PC-3 (cell line): ENCODE measurements around the gene PDHB. TPM values are rescaled to one million over a fixed set of nuclear protein-coding genes. Genes with fewer than 3 reads are reported as not detected.

Source experiments
- ATAC-seq: fragments of 200-7000 bp; cut with Tn5 transposase; 2 replicates; pipeline ENCODE4 v1.9.1; 2020; ENCODE audit warnings: mild to moderate bottlenecking, moderate library complexity
- BruUV-seq: library from RNA; stranded (reverse); fragments of 400-500 nt; replicated peaks from 2 replicates; lab custom pipeline; 2021; lab: Mats Ljungman, UMichigan
- CTCF ChIA-PET: fragments of 300-600 bp; sonication (Branson Sonifier 250); formaldehyde crosslinking; loops from one replicate; lab custom pipeline; 2022; ENCODE audit warnings: antibody characterized with exemption; lab: Charles Lee
- POLR2A ChIA-PET: fragments of 300-600 bp; sonication (Branson Sonifier 250); formaldehyde crosslinking; loops from one replicate; lab custom pipeline; 2022; ENCODE audit warnings: antibody characterized with exemption; ENCODE audit not compliant: unreplicated experiment; lab: Charles Lee
- DNase-seq: peaks from one replicate; pipeline ENCODE4 v3.0.0-alpha.2; 2015
- H2AFZ ChIP-seq: fragments of 300-600 bp; sonication (generic); 2 replicates; pipeline ENCODE4 v1.6.0; 2016; ENCODE audit warnings: antibody characterized with exemption, low read length
- H3F3A ChIP-seq: fragments of 300-600 bp; sonication (generic); one replicate; pipeline ENCODE4 v1.6.0; 2017; ENCODE audit warnings: antibody characterized with exemption, low read length, control low read depth, mild to moderate bottlenecking; ENCODE audit not compliant: unreplicated experiment
- H3K27ac ChIP-seq: fragments of 300-600 bp; sonication (generic); 2 replicates; pipeline ENCODE4 v1.5.1; 2016; ENCODE audit warnings: mild to moderate bottlenecking, low read length
- H3K27me3 ChIP-seq: fragments of 300-600 bp; sonication (generic); 2 replicates; pipeline ENCODE4 v1.6.1; 2016; ENCODE audit warnings: low read length, mixed read lengths
- H3K36me3 ChIP-seq: fragments of 300-600 bp; sonication (generic); 2 replicates; pipeline ENCODE4 v1.6.1; 2016; ENCODE audit warnings: low read depth, mixed run types, low read length, mixed read lengths
- H3K4me1 ChIP-seq: fragments of 300-600 bp; sonication (generic); 2 replicates; pipeline ENCODE4 v1.5.1; 2016; ENCODE audit warnings: low read length; ENCODE audit not compliant: insufficient read depth
- H3K4me2 ChIP-seq: fragments of 300-600 bp; sonication (generic); 2 replicates; pipeline ENCODE4 v1.6.0; 2016; ENCODE audit warnings: low read length
- H3K4me3 ChIP-seq: fragments of 300-600 bp; sonication (generic); 2 replicates; pipeline ENCODE4 v1.5.1; 2016; ENCODE audit warnings: mild to moderate bottlenecking, low read length, mixed read lengths
- H3K79me2 ChIP-seq: fragments of 300-600 bp; sonication (generic); 2 replicates; pipeline ENCODE4 v1.6.1; 2017; ENCODE audit warnings: low read length, mixed read lengths
- H3K9ac ChIP-seq: fragments of 300-600 bp; sonication (generic); 2 replicates; pipeline ENCODE4 v1.6.0; 2016; ENCODE audit warnings: mild to moderate bottlenecking, low read length
- H3K9me2 ChIP-seq: fragments of 300-600 bp; sonication (generic); replicated peaks from 2 replicates; pipeline ENCODE4 v1.6.1; 2016; ENCODE audit warnings: mixed run types, low read length, mixed read lengths
- H3K9me3 ChIP-seq: fragments of 300-600 bp; sonication (generic); 2 replicates; pipeline ENCODE4 v1.6.1; 2016; ENCODE audit warnings: low read length, mixed read lengths
- H4K20me1 ChIP-seq: fragments of 300-600 bp; sonication (generic); 2 replicates; pipeline ENCODE4 v1.6.1; 2016; ENCODE audit warnings: low read length, mixed read lengths
- EZH2 ChIP-seq: fragments of 300-600 bp; sonication (generic); IDR thresholded peaks from one replicate; pipeline ENCODE4 v1.6.1; 2017; ENCODE audit warnings: antibody characterized with exemption, mild to moderate bottlenecking, low read length; ENCODE audit not compliant: unreplicated experiment
- EZH2phosphoT487 ChIP-seq: fragments of 300-600 bp; sonication (generic); IDR thresholded peaks from 2 replicates; pipeline ENCODE4 v1.6.1; 2018; ENCODE audit warnings: mild to moderate bottlenecking, antibody characterized with exemption, low read length, borderline replicate concordance
- intact Hi-C: fragments of 100-400 bp; cut with micrococcal nuclease; formaldehyde crosslinking; loops from 2 replicates; pipeline ENCODE4 v1.9.0; 2023
- total RNA-seq: library from RNA; depleted of rRNA; stranded (reverse); fragments of >200 nt; gene quantifications from 2 replicates; pipeline ENCODE4 v1.2.3, GENCODE V29; 2014
- TF ChIP-seq, protein P1 (sequence below): fragments of 300-600 bp; sonication (generic); conservative IDR thresholded peaks from 2 replicates; pipeline ENCODE4 v1.5.1; 2017; ENCODE audit warnings: antibody characterized with exemption, low read depth, mild to moderate bottlenecking, low read length

PDHB gene
- total RNA-seq, 1 experiment from 2014 or later, result 103 TPM

DNA sequence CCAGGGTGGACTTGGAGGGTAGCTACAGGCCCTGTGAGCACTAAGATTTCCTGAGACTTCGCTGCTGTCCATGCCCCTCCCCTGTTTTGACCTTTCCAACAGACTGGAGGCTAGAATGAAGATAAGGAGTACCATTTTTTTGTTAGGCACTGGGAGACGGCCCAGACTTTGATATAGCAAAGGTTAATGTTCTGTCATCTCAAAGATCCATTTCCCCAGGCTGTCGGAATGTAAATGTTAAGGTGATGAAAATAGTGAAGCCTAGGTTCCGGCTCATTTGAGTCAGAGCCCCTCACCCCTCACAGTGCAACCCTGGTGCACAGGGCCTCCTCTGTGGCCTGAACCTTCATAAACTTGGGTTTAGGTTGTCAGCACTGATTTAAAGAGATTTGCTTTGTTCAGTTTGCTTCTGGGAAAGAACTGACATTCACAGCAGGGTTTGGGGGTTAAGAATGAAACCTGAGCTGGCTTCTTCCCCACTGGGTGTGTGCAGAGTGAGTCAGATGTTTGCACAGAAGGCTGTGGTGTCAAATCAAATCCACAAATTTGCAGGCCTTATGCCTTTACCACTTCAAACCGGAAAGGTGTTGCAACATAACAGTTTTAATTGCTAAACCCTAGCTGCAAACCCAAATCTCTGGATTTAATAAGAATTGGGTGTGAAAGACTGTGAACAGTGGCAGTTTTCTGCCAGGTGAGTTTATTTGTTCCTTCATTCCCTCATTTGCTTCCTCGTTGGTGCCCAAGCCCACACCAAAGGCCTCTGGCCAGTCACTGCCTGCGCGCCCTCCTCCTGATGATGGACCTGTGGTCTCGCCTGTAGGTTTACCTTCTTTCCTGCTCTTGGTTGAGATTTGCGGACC lies 37.6 kb upstream of the PDHB start:
- ChIA-PET POLR2A (no interaction called here), CTCF (interaction anchor here (0.8 kb wide), 1 partner anchor 20 kb away, joined by 4 read pairs; the partner anchor contains the start of gene KCTD6)
- Histone ChIP-seq H3K9me2 (no peaks in the 10 kb centered on the region), H3K27me3 (no peaks in the 10 kb centered on the region), H3K4me1 (peaks cover 27% of the 10 kb centered on the region), H3K4me3 (peak overlapping the region; percentile 6; the same call in 1 of the 2 replicates), H3K79me2 (no peaks in the 10 kb centered on the region), H4K20me1 (no peaks in the 10 kb centered on the region), H3K4me2 (peak overlapping the region; percentile 72), H3F3A (peaks cover 6% of the 10 kb centered on the region), H3K27ac (peak overlapping the region; percentile 83), H3K36me3 (no peaks in the 10 kb centered on the region), H3K9ac (peak overlapping the region; percentile 54), H2AFZ (no peak overlapping the region), H3K9me3 (no peaks in the 10 kb centered on the region)
- TF ChIP-seq EZH2 (no peak), EZH2phosphoT487 (peak; percentile 82)
- TF ChIP-seq, protein P1, sequence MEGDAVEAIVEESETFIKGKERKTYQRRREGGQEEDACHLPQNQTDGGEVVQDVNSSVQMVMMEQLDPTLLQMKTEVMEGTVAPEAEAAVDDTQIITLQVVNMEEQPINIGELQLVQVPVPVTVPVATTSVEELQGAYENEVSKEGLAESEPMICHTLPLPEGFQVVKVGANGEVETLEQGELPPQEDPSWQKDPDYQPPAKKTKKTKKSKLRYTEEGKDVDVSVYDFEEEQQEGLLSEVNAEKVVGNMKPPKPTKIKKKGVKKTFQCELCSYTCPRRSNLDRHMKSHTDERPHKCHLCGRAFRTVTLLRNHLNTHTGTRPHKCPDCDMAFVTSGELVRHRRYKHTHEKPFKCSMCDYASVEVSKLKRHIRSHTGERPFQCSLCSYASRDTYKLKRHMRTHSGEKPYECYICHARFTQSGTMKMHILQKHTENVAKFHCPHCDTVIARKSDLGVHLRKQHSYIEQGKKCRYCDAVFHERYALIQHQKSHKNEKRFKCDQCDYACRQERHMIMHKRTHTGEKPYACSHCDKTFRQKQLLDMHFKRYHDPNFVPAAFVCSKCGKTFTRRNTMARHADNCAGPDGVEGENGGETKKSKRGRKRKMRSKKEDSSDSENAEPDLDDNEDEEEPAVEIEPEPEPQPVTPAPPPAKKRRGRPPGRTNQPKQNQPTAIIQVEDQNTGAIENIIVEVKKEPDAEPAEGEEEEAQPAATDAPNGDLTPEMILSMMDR, result no peak
- DNase-seq, result peak; percentile 97
- BruUV-seq, result no TSS peak
- peak; percentile 98 for ATAC-seq
- intact Hi-C loops, result loop anchor here (1.0 to 2.0 kb wide), 3 partner anchors 20 to 62 kb away; no protein-coding TSS in a partner anchor

DNA sequence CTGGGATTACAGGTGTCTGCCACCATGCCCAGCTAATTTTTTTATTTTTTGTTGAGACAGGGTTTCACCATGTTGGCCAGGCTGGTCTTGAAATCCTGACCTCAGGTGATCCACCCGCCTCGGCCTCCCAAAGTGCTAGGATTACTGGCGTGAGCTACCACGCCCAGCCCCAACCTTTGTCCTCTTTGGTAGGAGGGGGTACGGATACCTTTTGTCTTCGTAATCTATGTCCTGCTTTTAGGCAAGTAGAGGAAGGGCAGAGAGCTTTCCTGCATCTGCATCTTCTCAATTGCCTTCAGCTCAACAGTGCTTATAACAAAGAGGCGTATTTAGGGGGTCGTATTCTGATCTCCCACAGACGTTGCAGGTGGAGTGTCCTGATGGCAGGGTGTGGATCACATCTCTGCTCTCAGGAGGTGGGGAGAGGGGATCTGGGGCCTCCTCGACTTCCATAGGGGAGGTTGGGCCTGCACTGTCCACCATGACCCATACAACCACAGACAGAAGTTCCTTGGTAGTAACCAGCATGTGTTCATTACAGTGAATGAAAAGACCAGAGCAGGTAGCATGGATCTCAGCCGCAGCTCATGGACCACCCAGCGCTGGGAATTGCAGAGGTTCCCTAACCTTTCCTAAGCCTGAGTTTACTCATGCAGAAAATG lies 36.9 kb upstream of the PDHB start:
- Histone ChIP-seq H3K36me3 (no peaks in the 10 kb centered on the region), H3K9me2 (no peaks in the 10 kb centered on the region), H3F3A (peaks cover 6% of the 10 kb centered on the region), H2AFZ (no peak overlapping the region), H3K79me2 (no peaks in the 10 kb centered on the region), H3K9ac (peak overlapping the region; percentile 54), H3K27me3 (no peaks in the 10 kb centered on the region), H4K20me1 (no peaks in the 10 kb centered on the region), H3K9me3 (no peaks in the 10 kb centered on the region), H3K4me1 (peaks cover 27% of the 10 kb centered on the region), H3K4me3 (peak overlapping the region; percentile 6; the same call in 1 of the 2 replicates), H3K4me2 (peak overlapping the region; percentile 65), H3K27ac (peak overlapping the region; percentile 83)
- CTCF ChIA-PET, result no interaction called here
- TF ChIP-seq EZH2phosphoT487 (no peak), EZH2 (no peak)
- TF ChIP-seq, protein P1, result no peak
- no peak; the same call in 1 of the 2 replicates for ATAC-seq
- DNase-seq, result no peak
- POLR2A ChIA-PET, result no interaction called here
- intact Hi-C loops, result loop anchor here (1.0 to 2.0 kb wide), 3 partner anchors 21 to 62 kb away; no protein-coding TSS in a partner anchor
- BruUV-seq, result no TSS peak
